Spleen (tissue), 7 donors: ENCODE data around the gene PFDN5.

Source experiments
- POLR2A ChIP-seq, 3 donors: fragments of 450-650 bp; IDR thresholded peaks; one replicate each; pipeline ENCODE4 v1.5.1; 2017; ENCODE audit warnings: antibody characterized with exemption in 3 of 3, mild to moderate bottlenecking in 1 of 3
- TF ChIP-seq, protein P1 (sequence below), 11 experiments: fragments of 200-600 bp in 7 of 11; fragments of 450-650 bp in 4 of 11; sonication (generic) in 4 of 11; IDR thresholded peaks in 8 of 11; conservative IDR thresholded peaks in 3 of 11; 1 replicate in 7 of 11; 2 replicates in 4 of 11; pipeline versions ENCODE4 v1.4.0 to v1.8.0; 2016 to 2021; ENCODE audit warnings: antibody characterized with exemption in 11 of 11, inconsistent platforms in 4 of 11, mild to moderate bottlenecking in 1 of 11
- donor health status: DM: no; HTN: no; CAD: no; lungs with moderate emphysema.
- donor health status: DM: no; HTN: no; CAD: no.
- donor health status: DM: no; HTN: no; CAD: no.

DNA sequence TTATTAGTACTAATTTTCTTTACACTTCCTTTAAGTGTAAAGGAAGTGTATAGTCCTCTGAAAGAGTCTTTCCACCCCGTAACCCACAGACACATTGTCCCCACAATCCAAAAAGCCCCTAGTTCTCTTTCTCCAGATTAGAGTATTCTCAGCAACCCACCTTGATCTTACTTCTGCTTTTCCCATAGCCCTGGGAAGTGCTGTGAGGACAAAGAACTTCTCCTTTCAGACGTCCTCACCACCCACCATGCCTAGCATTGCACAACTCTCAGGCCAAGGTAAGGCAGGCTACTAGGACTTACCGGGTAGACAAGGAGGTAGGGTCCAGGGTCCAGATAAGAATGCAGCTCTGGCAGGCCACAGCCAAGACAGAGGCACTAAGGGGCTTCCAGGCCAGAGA, 18.7 kb downstream of the PFDN5 start:
- TF ChIP-seq, protein P1, sequence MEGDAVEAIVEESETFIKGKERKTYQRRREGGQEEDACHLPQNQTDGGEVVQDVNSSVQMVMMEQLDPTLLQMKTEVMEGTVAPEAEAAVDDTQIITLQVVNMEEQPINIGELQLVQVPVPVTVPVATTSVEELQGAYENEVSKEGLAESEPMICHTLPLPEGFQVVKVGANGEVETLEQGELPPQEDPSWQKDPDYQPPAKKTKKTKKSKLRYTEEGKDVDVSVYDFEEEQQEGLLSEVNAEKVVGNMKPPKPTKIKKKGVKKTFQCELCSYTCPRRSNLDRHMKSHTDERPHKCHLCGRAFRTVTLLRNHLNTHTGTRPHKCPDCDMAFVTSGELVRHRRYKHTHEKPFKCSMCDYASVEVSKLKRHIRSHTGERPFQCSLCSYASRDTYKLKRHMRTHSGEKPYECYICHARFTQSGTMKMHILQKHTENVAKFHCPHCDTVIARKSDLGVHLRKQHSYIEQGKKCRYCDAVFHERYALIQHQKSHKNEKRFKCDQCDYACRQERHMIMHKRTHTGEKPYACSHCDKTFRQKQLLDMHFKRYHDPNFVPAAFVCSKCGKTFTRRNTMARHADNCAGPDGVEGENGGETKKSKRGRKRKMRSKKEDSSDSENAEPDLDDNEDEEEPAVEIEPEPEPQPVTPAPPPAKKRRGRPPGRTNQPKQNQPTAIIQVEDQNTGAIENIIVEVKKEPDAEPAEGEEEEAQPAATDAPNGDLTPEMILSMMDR (IDR thresholded peaks at IDR 0.05 in 8 of 11, conservative IDR thresholded peaks at IDR 0.05 in 3 of 11), result no peak
- no peak for TF ChIP-seq POLR2A (IDR thresholded peaks at IDR 0.05)
